GM21447 (cell line): Measurements from ENCODE around the gene SCN7A.
A peak's percentile ranks its signal among the peaks of the same experiment; 100 is the strongest.
"Not testable (repeated sequence)": the region's sequence is repeated elsewhere in the genome, so short reads cannot be mapped to it uniquely, and the experiment has no call there.

Source experiments
- ATAC-seq: cut with Tn5 transposase; IDR thresholded peaks from one replicate; pipeline ENCODE4 v1.9.1; 2021; ENCODE audit not compliant: unreplicated experiment

Gene SCN7A

DNA sequence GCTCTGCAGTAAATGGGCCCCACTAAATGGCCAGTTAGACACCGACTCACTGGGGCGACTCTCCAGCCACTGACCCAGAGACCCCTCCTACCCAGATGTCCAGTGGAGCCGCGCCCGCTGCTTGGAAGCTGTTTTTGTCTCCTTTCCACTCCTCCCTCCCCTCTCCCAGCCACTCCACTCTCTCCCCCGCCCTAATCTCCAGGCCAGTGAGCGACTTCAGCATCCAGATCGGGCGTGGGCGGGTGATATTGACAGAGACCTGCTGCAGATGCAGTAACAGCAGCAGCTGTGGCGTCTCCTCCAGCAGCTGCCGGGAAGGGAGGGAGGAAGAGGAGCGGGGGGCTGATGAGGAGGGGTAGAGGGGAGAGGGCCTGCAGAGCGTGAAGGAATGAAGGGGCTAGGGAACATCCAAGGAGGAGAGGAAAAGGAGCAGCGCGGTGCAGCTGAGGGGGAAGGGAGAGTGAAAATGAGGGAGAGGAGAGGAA is at the start of gene SCN7A:
Gene SCN7A (minus strand): TSS at position 110 of the 485 bp plus-strand sequence. CDS start 16,553 bp downstream, outside the sequence.
- ATAC-seq: no peak

GRCh38 chr2:166539340-166540162 is 45.5 kb upstream of the SCN7A start:
- peak; percentile 96 for ATAC-seq

- ATAC-seq: no peak
These were observed 42.1 kb upstream of the SCN7A start for GRCh38 chr2:166536111-166536510.

- no peak for ATAC-seq
These were observed 27.1 kb upstream of the SCN7A start for GRCh38 chr2:166521155-166521554.

- ATAC-seq: no peak
These were observed 26.6 kb upstream of the SCN7A start for GRCh38 chr2:166520604-166521003.

DNA sequence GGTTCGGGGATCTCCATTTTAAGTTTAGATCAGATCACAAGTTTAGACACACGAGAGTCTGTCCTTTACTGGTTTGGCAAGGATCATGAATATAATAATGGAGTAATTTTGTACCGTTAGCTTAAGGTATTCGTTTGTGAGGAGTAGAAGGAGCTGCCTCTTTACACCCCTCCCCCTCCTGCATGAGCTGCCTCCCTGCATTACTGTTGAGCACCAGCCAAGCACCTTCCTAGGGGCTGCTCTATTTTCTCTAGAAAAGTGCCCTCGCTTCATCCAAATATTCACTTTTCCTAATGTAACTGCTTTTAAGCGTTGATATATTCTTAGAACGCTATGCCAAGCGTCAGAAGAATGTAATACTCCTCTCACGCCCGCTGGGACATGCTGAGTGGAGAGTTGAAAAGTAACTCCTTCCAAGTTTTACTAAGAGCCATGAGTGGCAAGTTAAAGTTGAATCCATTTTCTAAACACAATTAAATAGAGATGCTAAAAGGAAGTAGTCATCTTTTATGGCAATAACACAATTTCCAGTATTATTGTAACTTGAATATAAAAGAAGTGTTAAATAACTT is 25.4 kb upstream of the SCN7A start:
- no peak for ATAC-seq

DNA sequence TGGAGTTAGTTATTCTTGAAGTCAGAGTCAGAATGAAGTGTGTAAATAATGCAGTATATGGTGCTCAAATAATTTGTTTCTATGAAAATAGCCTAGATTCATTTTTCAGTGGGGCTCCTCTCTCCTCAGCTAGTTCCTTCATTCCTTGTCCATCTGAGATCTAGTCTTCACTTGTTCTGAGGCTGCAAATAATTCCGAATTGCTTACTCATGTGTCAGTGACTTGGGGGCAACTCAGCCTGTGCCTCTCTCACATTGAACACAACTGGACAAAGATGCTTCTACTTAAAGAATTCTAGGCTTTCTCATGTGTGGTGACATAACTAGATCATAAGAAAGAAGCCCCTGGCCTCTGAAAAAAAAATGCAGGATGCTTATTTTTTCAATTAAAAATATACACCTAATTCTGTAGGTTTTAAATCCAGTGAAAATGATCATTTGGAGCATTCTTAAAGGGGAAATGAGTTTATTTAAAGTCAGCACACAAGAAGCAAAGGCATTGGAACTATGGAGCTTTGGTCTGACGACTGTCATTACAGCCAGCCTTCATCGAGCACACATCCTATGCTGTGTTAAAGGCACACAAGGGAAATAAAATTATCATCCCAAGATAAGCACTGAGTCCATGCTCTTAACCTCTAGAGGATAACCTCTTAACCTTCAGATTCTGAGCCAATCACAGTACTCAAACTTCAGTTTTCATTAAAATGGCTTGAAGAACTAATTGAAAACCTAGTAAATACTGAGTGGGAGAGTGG is 24.8 kb upstream of the SCN7A start:
- no peak for ATAC-seq

- no peak for ATAC-seq
These were observed 23.5 kb upstream of the SCN7A start for GRCh38 chr2:166517533-166518061.

GRCh38 chr2:166516712-166517303 is 22.8 kb upstream of the SCN7A start:
- ATAC-seq: no peak

- ATAC-seq: no peak
These were observed 19.9 kb upstream of the SCN7A start for GRCh38 chr2:166513952-166514351.

DNA sequence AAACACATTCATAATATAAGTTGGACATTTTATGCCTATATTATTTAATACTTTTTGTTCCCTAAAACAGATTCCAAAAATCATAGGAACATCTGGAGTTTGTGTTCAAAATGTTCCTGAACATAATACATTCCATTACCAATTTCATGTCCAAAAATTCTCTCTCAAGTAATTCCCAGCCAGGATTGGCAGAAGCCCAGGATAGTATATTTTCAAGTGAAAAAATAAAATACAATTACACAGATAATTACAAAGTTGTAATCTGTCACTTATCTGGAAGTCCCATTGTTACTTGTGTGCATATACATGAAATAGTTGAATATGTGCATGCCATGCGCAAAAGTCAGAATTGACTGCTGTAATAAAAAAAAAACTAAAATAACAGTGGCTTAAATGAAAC is 5.2 kb upstream of the SCN7A start:
- ATAC-seq: no peak

DNA sequence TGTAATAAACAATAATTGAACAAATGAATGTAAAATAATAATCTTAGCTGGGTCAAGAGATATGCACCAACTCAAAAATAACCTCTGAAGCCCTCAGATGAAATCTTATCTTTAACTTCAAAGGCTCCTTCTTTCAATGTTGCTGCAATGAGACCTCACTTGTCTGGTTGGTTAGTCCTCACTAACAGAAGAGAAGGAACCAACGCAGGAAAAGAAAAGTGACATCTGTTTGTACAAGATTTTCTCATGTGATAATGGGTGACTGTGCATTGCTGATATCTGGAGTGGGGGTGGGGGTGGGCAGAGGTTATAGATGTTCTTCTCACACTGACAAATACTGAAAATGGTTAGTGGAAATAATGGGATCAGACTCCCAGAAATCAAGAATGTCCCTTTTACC is 2.6 kb downstream of the SCN7A start:
- no peak for ATAC-seq

GRCh38 chr2:166487171-166487570 is 6.9 kb downstream of the SCN7A start:
- no peak for ATAC-seq

- no peak for ATAC-seq
These were observed 8.4 kb downstream of the SCN7A start for GRCh38 chr2:166485558-166486178.

GRCh38 chr2:166472332-166472731 is 21.7 kb downstream of the SCN7A start:
- ATAC-seq: no peak

GRCh38 chr2:166468124-166469024 is 25.7 kb downstream of the SCN7A start:
- no peak for ATAC-seq

DNA sequence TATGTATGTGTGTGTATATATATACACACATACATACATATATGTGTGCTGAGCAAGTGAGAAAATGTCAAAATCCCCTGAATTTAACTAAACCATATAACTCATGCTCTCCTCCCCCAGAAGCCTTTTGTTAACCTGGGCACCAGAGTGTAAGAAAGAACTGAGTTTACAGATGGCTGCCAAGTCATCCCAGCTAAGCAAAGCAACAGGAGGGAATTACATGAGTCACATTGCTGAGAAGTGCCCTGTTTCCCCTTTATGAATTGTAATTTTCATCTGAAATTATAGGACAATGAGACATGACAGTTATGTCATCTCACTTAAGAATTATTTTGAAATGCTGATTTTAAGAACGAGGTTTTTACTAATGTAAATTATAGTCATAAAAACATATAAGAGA is 29.9 kb downstream of the SCN7A start:
- no peak for ATAC-seq

GRCh38 chr2:166463640-166464039 is 30.4 kb downstream of the SCN7A start:
- no peak for ATAC-seq

GRCh38 chr2:166458674-166459073 is 35.4 kb downstream of the SCN7A start:
- no peak for ATAC-seq

GRCh38 chr2:166455823-166456222 is 38.2 kb downstream of the SCN7A start:
- ATAC-seq: not testable (repeated sequence)
